Epidermal melanocyte (primary cell): ENCODE results near the gene AVPR1B.

Source experiments
- DNase-seq: peaks from one replicate; pipeline ENCODE4 v3.0.0; 2011; ENCODE audit warnings: low spot score; ENCODE audit not compliant: insufficient read length

AVPR1B gene, protein sequence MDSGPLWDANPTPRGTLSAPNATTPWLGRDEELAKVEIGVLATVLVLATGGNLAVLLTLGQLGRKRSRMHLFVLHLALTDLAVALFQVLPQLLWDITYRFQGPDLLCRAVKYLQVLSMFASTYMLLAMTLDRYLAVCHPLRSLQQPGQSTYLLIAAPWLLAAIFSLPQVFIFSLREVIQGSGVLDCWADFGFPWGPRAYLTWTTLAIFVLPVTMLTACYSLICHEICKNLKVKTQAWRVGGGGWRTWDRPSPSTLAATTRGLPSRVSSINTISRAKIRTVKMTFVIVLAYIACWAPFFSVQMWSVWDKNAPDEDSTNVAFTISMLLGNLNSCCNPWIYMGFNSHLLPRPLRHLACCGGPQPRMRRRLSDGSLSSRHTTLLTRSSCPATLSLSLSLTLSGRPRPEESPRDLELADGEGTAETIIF

DNA sequence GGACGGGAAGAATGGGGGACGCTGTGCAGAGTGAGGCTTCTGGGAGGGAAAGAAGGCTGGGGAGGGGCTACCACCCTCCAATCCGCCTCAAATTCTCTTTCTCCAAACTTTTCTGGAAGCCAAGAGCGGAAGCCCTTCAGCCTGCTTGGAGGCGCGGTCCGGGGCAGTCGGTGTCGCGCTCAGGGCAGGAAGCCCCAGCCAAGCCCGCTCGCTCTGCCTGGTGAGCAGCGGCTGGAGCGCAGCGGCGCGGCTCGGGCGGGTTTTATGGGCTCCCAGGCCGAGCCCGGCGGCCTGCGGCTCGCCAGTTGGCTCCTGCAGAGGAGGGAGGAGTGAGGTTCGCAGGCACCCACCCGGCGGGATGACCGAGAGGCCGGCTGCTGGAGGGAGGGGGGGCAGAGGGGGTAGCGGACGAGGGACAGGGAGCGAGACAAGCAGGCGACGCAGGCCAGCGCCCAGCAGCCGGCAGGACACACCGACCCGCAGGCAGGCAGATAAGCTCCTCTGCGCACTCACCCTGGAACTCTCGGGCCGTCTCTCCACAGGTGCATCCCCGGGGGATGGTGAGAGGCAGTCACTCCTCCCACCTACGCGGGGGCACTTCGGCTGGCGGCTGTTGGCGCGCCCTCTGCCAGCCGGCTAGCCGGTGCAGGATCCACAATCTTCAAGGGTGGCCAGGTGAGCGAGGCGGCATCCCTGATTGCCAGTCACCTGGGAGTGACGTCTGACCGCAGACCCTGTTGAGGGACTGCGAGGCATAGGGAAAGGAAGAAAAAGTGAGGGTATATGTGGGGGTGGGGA is at the start of gene AVPR1B:
TSS of gene AVPR1B (minus strand) at position 238 of the 798 bp plus-strand sequence. CDS start 498 bp downstream, outside the sequence.
- no peak for DNase-seq

DNA sequence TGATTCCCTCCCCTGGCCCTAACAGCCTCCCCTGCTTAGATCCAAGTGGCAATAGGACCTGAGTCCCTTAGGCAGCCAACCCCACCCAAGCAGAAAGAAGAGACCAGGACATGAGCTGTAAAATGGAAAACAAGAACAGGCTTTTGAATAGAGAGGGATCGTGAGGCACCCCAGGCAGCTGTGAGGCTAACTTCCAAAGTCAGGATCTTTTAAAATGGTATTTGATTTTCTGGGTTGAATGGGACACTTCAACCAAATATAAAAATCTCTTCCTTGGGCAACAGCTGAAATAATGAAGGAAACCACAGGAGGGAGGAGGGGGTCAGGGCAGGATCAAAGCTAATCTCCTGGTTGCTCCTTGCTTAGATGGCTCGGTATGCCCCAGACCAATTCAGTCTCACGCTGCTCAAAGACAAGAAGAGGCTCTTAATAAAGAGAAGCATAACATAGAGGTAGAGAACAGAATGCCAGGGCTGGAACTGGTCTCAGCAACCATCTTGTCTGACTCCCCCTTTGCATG is 28.6 kb upstream of the AVPR1B start:
- DNase-seq, result no peak

DNA sequence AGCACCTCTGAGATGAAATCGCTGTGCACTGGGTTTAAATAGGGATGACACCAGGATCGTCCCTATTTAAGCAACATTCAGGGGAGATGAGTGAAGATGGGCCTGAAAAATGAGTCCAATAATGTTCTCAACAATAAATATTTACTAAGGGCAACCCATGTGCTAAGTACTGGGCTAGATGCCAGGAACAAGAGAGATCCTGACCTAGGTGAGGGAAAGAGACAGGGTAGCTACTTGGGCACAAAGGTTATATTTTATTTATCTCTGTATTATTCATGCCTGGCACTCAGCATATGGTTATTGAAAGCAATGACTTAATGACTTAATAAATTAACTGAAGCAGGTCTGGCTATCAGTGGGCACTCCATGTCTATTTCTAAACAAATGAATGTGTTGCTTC is 27.4 kb upstream of the AVPR1B start:
- DNase-seq, result no peak

DNA sequence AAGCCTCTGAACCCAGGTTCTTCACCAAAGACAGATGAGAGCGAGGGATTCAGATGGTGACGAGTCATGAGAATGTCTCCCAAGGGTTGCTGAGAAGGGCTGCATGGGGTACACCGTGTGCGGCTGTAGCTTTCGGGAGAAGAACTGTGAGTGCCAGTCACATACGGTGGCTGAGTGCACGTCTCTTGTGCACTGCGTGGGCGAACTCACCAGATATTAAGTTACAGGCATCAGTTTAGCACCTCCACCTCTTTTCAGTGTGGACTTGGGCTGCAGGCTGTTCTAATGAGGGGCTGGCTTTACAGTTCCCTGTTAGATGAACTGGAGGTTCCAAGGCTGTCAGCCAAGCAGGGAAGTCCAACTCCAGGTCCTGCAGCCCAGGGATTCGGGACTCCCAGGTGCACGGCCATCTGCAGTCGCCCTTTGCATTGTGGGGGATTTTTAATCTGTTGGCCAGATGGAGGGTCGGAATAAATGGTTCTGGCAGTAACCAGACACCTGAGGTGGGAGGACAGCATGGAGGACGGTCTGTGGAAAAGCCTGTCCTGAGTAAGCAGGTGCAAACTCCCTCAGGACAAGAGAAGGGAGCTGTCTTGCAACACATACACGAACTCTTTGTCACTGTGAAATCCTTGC is 26.5 kb upstream of the AVPR1B start:
- DNase-seq, result no peak

DNA sequence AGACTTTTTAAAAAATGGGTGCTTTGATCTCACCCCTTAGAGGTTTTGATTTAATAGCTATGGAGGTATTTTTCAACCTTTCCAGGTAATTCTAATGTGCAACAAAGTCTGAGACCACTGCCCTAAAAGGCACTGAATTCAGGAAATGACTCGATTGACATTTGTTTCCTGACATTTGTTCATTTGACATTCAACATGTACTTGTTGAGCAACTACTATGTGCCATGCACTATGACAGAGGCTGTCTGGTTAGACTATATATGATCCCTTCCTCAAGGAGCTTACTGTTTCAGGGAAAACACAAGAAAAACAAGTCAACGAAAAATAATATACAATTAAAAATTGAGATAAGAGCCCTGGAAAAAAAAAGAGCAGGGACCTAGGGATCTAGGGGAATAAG is 25.6 kb upstream of the AVPR1B start:
- no peak for DNase-seq

DNA sequence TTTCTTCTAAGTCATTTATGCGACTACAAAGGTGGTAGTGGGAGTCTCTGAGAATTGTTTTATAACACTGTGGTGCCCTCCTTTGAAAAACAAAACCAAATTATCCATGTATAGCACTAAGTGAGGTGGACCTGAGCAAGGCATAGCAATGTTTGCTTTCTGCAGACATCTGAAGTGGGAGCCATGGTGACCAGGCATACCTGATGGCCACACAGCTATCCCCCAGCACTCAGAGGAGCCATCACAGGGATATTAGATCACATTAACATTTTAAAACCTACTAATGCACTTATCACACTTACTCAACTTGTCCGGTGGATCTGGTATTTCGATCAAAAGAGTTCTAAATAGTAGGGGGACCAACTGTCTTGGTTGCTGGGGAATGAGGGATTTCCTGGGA is 24.8 kb upstream of the AVPR1B start:
- DNase-seq, result no peak

DNA sequence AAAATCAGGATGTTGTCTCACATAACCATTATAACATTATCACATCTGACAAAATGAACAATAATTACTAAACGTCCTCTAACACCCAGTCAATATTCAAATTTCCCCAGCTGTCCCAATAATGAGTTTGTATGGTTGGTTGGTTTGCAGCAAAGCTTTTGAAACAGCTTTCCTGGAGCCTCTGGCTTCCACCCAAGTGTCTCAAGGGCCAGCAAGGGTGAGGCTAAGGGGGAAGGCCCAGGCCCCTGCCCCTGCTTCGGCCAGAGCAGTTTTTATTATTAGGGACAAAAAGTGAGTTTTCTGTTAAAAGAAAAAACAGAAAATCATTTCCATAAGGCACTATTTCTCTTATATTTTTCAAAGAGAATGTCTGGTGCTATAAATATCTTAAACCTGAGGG is 19.1 kb upstream of the AVPR1B start:
- no peak for DNase-seq

DNA sequence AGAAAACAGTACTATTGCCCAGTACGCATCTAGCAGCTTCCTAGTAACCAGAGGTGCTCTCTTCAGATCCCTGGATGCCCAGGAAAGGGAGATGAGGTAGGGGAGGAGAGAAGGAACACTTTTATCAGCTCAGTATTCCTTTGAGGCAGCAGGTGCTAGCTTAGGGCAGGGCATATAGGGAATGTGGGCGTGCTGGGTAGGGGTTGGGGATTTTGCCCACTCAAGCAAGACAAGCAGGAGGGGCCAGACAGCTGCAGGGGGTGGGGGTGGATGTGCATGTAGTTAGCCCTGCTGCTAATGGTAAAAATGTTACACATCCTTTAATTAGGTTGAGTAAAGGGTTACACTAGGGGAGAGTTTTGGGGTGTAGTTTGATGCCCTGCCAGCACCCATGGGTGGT is 18.1 kb upstream of the AVPR1B start:
- no peak for DNase-seq

DNA sequence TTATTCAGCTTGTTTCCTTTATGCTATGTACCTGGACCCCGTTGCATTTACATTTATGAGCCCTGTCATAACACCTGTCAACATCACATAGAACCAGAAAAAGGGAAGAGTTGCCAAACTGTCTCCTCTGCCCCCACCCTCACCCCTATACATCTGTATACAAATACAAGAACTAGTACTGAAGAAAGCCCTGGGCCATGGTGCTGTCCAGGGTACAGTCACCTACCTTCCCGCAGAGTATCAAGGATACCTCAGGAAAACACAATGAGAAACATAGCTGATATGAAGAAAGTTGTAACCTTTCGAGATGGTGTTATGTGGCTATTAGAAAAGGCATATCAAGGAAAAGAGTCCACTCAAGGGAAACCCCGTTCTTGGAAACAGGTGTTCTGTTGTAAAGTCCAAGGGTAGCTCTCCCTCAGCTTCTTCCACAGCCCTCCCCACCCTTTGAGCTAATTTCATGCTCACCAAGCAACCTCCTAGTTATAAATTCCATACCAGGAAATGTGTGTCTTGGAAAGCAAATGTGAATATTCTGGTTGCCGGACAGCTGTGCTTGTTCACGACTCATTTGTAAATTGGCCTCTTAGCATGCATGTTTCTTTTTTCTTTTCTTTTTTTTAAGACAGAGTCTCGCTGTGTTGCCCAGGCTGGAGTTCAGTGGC is 16.7 kb upstream of the AVPR1B start:
- no peak for DNase-seq

DNA sequence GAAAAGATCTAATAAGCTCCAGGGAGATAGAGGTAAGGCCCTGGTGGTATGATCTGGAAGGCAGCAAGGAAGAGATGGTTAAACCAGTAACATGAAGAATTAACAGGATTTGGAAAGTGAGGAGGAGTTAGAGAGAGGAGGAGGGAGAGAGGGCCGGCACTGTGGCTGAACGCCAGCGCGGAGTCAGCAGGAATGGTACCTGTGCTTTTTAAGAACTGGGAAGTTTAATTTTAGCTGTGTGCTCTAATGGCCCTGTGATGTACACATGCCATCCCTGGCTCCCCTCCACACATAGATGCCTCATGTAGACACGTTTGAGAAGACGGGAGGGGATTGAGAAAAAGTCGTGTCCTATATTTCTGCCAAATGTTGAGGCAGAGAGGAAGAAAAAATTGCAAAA is 13.8 kb upstream of the AVPR1B start:
- no peak for DNase-seq

DNA sequence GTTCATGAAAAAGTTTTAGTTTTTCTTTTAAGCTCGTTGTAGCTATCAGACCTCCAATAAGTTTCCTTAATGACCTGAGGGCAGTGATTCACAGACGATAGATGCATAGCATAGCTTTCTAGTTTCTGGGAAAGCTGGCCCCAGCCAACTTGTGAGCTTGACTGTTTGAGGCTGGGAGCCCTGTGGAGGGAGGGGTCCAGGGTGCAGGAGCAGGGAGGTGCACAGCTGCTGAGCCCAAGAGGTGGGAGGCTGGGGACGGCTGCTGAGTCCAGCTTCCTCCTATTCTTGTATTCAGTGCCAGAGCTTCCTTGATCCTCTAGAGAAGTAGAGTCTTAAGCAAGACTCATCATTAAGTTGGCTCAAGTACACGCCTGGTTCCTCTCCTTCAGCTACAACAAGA is 11.0 kb upstream of the AVPR1B start:
- no peak for DNase-seq

DNA sequence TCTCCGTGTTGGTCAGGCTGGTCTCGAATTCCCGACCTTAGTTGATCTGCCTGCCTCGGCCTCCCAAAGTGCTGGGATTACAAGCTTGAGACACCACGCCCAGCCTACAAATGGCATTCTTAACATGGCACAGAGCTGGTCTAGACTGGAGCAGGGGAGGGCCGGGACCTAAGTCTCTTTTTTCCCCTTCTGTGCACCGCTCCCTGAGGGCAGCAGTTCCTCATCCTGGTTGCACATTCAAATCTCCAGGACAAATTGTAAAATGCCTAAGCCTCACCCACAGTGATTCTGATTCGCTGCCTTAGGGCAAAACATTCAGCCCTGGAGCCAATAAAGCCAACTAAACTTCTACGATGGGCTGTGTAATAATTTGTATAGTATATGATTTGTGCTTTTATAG is 10.1 kb upstream of the AVPR1B start:
- no peak for DNase-seq

DNA sequence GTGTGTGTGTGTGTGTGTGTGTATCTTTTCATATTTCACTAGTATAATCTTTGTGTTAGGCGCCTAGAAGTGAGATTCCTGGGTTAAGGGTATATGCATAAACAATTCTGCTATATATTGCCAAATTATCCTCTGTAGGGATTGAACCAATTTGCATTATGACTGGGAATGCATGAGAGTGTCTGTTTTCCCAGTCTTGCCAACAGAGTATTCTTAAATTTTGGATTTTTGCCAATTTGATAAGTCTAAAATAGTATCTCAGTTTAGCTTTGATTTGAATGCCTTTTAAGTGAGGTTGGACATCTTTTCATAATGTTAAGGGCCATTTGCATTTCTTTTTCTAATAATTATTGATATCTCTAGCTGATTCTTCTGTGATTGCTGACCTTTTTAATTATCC is 8.2 kb upstream of the AVPR1B start:
- no peak for DNase-seq

DNA sequence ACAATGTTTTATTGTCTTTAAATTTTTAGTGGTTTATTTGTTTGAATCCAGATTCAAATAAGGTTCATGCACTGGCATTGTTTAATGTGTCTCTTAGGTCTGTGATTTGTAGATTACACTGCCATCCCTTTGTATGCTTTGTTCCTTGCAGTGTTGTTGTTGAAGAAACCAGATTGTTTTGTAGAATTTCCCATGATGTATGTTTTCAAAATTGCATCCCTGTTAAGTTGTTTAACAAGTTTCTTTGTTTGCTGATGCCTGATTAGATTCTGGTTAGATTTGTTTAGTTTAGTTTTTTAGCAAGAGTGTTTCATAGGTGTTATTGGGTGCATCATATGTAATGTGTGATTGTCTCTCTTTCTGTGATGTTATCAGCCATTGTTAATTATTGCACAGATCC is 5.5 kb upstream of the AVPR1B start:
- DNase-seq, result no peak

DNA sequence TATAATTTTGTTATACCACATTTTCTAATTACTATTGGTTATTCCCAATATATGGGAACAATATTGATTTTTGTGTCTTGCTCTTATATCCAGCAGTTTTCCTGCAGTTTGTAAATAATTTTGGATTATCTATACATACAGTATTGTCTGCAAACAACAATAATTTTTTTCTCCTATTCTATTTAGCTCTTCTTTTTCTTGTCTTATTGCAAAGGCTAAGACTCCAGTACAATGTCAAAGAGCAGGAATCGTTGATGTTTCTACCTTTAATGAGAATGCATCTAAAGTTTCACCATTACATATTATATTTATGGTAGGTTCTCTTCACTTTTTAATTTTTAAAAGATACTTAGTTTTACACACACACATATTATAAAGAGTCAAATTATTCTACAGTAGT is 4.1 kb upstream of the AVPR1B start:
- DNase-seq, result no peak

DNA sequence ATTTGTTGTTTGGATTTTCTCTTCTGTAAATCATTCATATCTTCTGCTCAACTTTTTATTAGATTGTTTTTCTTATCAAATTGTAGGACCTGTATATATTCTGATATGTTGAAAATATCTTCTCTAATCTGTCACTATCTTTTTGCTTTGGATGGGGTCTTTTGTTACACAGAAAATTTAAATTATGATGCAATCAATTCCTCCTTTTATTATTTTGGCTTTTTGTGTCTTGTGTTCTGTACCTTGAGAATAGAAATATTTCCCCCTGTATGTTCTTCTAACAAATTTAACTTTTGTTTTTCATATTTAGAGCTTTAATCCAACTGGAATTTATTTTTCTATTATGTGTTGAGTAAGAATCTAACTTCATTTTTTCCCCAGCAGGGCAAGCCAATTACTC is 3.2 kb upstream of the AVPR1B start:
- DNase-seq, result no peak

DNA sequence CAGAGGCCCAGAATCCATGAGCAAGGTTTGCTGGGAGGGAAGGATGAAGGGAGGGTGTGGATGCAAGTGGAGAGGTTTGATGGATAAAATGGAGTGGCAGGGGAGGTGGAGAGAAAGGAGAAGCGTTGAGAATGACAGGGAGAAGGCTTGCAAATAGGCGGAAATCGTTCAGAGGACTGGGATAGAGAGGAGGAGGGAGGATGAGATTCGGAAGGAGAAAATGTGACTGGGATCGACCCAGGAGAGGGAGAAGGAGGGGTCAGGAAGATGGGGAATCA is 376 bp downstream of the AVPR1B start:
- no peak for DNase-seq

DNA sequence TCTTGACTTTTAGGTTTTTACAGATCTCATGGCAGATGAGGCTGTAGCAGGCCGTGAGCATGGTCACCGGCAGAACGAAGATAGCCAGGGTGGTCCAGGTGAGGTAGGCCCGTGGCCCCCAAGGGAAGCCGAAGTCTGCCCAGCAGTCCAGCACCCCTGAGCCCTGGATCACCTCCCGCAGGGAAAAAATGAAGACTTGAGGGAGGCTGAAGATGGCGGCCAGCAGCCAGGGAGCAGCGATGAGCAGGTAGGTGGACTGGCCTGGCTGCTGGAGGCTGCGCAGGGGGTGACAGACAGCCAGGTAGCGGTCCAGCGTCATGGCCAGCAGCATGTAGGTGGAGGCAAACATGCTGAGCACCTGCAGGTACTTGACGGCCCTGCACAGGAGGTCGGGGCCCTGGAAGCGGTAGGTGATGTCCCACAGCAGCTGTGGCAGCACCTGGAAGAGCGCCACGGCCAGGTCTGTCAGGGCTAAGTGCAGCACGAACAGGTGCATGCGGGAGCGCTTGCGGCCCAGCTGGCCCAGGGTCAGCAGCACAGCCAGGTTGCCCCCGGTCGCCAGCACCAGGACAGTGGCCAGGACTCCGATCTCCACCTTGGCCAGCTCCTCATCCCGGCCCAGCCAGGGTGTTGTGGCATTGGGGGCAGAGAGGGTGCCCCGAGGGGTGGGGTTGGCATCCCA is 856 bp downstream of the AVPR1B start:
- no peak for DNase-seq

DNA sequence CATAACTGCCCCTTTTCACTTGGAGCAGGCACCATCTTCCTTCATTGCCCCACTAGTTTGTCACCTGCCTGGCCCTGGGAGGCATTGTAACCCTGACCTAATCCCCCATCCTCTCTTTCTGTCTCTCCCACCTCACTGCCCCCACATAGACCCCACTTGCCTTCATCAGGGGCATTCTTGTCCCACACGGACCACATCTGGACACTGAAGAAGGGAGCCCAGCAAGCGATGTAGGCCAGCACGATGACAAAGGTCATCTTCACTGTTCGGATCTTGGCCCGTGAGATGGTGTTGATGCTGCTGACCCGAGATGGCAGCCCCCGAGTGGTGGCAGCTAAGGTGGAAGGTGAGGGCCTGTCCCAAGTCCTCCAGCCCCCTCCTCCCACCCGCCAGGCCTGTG is 1.4 kb downstream of the AVPR1B start:
- DNase-seq, result no peak

DNA sequence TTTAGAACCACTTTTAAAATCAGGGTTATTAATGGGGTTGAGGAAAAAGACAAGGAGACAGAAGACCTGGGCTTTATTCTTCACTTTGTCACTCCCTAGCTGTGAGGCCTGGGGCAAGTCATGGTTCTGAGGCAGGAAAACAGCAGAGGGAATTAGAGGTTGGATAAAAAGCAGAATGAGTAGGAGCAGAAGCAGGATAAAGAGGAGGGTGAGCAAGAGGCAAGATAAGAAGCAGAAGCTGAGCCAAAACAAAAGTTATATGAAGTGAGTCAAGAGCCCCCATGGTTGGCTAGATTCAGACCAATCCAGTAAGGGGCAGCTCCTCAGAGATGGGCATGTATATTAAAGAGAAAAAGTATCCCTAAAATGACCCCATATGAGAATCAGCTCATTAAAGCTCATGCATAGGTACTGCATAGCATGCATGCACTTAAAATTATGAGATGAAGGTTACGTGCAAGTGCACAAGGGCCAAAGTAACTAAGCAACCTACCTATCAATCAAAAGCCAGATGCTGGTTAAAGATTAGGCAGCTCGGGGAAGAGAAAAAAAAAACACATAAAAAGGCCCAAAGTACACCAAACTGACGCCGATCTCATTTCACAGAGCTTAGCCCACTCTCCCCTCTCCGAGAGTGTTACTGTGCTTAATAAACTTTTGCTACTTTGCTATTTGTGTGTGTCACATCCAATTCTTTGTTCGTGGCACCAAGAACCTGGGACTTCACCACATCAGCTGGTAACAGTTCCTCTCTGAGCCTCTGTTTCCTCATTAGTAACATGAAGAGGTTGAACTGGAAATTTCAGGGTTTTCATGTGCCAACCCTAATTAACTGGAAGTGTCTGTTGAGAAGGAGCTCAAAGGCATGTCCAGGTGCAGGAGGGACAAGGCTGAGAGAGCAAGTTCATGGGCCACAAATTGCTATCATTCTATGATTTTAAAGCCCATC is 2.2 kb downstream of the AVPR1B start:
- DNase-seq, result no peak
